Heart right ventricle (tissue), 16 donors: ENCODE data around the gene BASP1. TPM values are rescaled to one million over a fixed set of nuclear protein-coding genes. Genes with fewer than 3 reads are reported as not detected.
A peak's percentile ranks its signal among the peaks of the same experiment; 100 is the strongest.

Experiments used
- ATAC-seq, 8 donors: fragments of 200-7000 bp; cut with Tn5 transposase; one replicate each; pipeline ENCODE4 v1.9.1; 2020; ENCODE audit warnings: mild to moderate bottlenecking in 8 of 8, moderate library complexity in 8 of 8, moderate number of reproducible peaks in 1 of 8
- DNase-seq, 2 donors: peaks; one replicate each; pipeline ENCODE4 v3.0.0-alpha.2; 2020
- H3K27ac ChIP-seq, 10 donors: fragments of 200-600 bp; sonication (generic) in 2 of 10; one replicate each; pipeline versions ENCODE4 v1.5.0 to v1.8.0; 2020 to 2022; ENCODE audit warnings: mild to moderate bottlenecking in 3 of 10
- H3K27me3 ChIP-seq, 7 donors: fragments of 200-600 bp; one replicate each; pipeline ENCODE4 v1.8.0; 2021 to 2022; ENCODE audit warnings: mild to moderate bottlenecking in 2 of 7
- H3K36me3 ChIP-seq, 9 donors: fragments of 200-600 bp; sonication (generic) in 1 of 9; one replicate each; pipeline versions ENCODE4 v1.5.0 to v1.8.0; 2020 to 2022; ENCODE audit warnings: mild to moderate bottlenecking in 2 of 9
- H3K4me1 ChIP-seq, 9 donors: fragments of 200-600 bp; sonication (generic) in 1 of 9; one replicate each; pipeline versions ENCODE4 v1.5.0 to v1.8.0; 2020 to 2022; ENCODE audit warnings: mild to moderate bottlenecking in 4 of 9
- H3K4me3 ChIP-seq, 10 donors: fragments of 200-600 bp; sonication (generic) in 2 of 10; one replicate each; pipeline versions ENCODE4 v1.5.0 to v1.8.0; 2020 to 2022; ENCODE audit warnings: mild to moderate bottlenecking in 7 of 10, moderate library complexity in 2 of 10
- H3K9me3 ChIP-seq, 11 donors: fragments of 200-600 bp in 10 of 11; sonication (generic) in 2 of 11; one replicate each; pipeline versions ENCODE4 v1.5.0 to v1.8.0; 2013 to 2022; ENCODE audit warnings: mild to moderate bottlenecking in 2 of 11, control low read depth in 1 of 11, moderate library complexity in 1 of 11
- WGBS, 2 donors: extraction: QIAGEN DNeasy Blood & Tissue Kit; methylation state at CpG; one replicate each; pipeline ENCODE4 v1.1.7; 2013; ENCODE audit warnings: inconsistent platforms in 1 of 2; 5-methylcytosine and 5-hydroxymethylcytosine counted together
- intact Hi-C, 10 donors: fragments of 100-400 bp; cut with DNase I; formaldehyde crosslinking; loops; one replicate each; pipeline versions ENCODE4 v1.11.1 to v1.14.2; 2022
- polyA plus RNA-seq, 2 donors: library from polyadenylated mRNA; stranded (reverse); fragments of 200-250 nt; gene quantifications; one replicate each; pipeline ENCODE4 v1.2.3, GENCODE V29; 2013
- total RNA-seq, 10 donors: library from RNA; stranded (reverse); fragmentation: NEBNext Ultra II Directional in 3 of 10; extraction: Animal tissue kit (Norgen Biotek cat#: 25700) in 3 of 10; gene quantifications; one replicate each; pipeline versions ENCODE4 v1.2.1 to v1.2.4, GENCODE V29; 2021 to 2023
- TF ChIP-seq, protein P1 (sequence below), 9 donors: fragments of 200-600 bp; sonication (generic) in 2 of 9; IDR thresholded peaks; one replicate each; pipeline versions ENCODE4 v1.5.0 to v1.8.0; 2021 to 2022; ENCODE audit warnings: antibody characterized with exemption in 9 of 9, mild to moderate bottlenecking in 5 of 9, moderate library complexity in 1 of 9
- donor health status: Arrhythmogenic right ventricular cardiomyopathy.
- donor health status: ischemic (EF 13 %, LVEDD 7.1; RV severe dilation, severe dysfunction).
- donor health status: healthy with polysubstance abuse.
- donor health status: DM: no; HTN: yes; CAD: no.
- donor health status: DM: no; HTN: no; CAD: no.
- donor health status: ischemic (EF 25% LVEDD 6.9; RV normal size, moderate dysfunction).
- donor health status: ischemic (EF 25% LVEDD 5.7; RV mildly dilated, moderate dysfunction).
- donor health status: healthy.
- donor health status: DM: yes; HTN: yes; CAD: no.
- donor health status: Ischemic cardiomyopathy.
- donor health status: ischemic (EF 35%, LVEDD 5.7; RV mildly dilated, moderate dysfunction).
- donor health status: nonischemic (EF 11% LVEDD 7.7; RV severe dilation, severe dysfunction).
- donor health status: DM: yes; HTN: yes; CAD: no.
- donor health status: PGD.
- donor health status: ischemic (EF 29% LVEDD 5.4; RV normal size, mild dysfunction).
- donor health status: nonischemic (EF 23%, LVEDD 6.1; RV moderate dilation, normal function).

Gene BASP1
- total and polyA plus RNA-seq, 12 donors: 0.42 to 8.8 (median 1.6) TPM

DNA sequence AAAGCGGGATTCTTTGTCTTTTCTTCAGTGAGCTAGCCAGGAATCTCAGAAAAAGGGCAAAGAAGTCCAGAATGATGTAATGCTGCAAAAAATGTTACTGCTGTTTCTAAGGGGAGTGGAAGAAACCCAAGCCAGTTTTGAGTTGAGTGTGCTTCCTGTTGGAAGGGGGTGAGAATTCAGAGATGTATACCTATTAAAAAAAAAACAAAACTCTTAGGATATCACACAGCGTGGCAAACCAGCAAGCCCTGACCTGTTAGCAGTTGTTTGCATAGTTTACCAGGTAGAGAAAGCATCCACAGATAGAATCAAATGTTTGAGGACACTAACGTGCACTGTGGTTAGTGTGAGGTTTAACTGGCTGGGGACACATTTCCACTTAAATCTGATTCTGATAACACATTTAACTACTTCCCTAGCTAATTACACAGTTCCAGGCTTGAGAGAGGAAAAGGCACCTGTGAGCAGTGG is 11.4 kb downstream of the BASP1 start:
- Histone ChIP-seq H3K27me3 (peaks cover 0 to 51% (median 27%) of the 10 kb centered on the region in 7 donors), H3K36me3 (peaks cover 0 to 10% (median 0%) of the 10 kb centered on the region in 9 donors), H3K9me3 (no peaks in the 10 kb centered on the region), H3K4me1 (peaks cover 0 to 54% (median 0%) of the 10 kb centered on the region in 9 donors), H3K27ac (peak overlapping the region in 1 of 10 donors; percentile 46), H3K4me3 (no peak overlapping the region)
- intact Hi-C loops: no loop called here
- ATAC-seq (peak in 1 of 8 donors; percentile 63), DNase-seq (no peak)
- TF ChIP-seq, protein P1, sequence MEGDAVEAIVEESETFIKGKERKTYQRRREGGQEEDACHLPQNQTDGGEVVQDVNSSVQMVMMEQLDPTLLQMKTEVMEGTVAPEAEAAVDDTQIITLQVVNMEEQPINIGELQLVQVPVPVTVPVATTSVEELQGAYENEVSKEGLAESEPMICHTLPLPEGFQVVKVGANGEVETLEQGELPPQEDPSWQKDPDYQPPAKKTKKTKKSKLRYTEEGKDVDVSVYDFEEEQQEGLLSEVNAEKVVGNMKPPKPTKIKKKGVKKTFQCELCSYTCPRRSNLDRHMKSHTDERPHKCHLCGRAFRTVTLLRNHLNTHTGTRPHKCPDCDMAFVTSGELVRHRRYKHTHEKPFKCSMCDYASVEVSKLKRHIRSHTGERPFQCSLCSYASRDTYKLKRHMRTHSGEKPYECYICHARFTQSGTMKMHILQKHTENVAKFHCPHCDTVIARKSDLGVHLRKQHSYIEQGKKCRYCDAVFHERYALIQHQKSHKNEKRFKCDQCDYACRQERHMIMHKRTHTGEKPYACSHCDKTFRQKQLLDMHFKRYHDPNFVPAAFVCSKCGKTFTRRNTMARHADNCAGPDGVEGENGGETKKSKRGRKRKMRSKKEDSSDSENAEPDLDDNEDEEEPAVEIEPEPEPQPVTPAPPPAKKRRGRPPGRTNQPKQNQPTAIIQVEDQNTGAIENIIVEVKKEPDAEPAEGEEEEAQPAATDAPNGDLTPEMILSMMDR (IDR thresholded peaks at IDR 0.05): no peak
- WGBS, 2 donors: 24 to 43% methylated on average over 3 of the region's 3 CpGs

DNA sequence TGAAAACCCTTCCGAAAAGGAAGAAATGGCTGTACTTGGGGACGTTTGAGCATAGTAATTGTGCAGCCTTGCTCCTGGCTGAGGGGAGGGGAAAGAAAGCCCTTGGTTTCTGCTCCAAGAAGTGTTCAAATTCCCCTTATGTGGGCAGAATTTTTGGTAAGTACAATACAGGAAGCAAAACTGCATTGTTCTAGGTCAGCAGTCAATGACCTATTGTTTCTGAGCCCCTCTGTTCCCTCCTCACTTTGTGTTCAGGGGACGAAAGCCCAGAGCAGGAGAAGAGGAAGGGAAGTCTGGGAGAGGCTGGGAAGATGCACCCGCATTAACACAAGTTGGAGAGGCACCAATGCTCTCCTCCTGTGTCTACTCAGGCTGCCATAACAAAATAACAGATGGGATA is 11.9 kb downstream of the BASP1 start:
- DNase-seq (no peak), ATAC-seq (peak in 1 of 8 donors; percentile 52)
- peaks cover 0 to 46% (median 26%) of the 10 kb centered on the region in 7 donors for H3K27me3 ChIP-seq
- intact Hi-C loops: no loop called here
- WGBS, 2 donors: 54 to 62% methylated on average over 4 of the region's 4 CpGs
- H3K9me3 ChIP-seq: no peaks in the 10 kb centered on the region
- H3K27ac ChIP-seq: peak overlapping the region in 1 of 10 donors; percentile 46
- TF ChIP-seq, protein P1 (IDR thresholded peaks at IDR 0.05): no peak
- H3K36me3 ChIP-seq: peaks cover 0 to 10% (median 0%) of the 10 kb centered on the region in 9 donors
- H3K4me3 ChIP-seq: no peak overlapping the region
- peaks cover 0 to 59% (median 0%) of the 10 kb centered on the region in 9 donors for H3K4me1 ChIP-seq

DNA sequence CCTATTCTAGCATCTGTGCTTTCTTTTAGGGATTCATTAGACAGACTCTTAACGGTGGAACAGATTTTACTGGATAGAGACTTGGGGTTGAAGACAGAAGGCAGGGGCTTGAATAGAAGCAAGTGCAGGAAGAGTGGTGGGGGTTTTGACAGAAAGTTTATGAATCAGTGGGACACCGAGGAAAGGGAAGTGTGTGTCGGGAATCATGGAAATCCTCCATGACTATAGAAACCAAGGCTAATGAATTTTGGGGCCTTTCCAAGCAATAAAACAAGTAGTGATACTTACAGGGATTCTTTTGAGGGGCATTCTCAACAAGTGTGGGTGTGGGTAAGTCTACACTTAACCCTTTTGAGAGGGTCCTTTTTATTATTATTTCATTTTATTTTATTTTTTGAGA is 12.8 kb downstream of the BASP1 start:
- TF ChIP-seq, protein P1 (IDR thresholded peaks at IDR 0.05): no peak
- no peak for DNase-seq
- Histone ChIP-seq H3K27me3 (peaks cover 0 to 38% (median 19%) of the 10 kb centered on the region in 7 donors), H3K4me1 (peaks cover 0 to 58% (median 0%) of the 10 kb centered on the region in 9 donors), H3K9me3 (no peaks in the 10 kb centered on the region), H3K27ac (no peak overlapping the region), H3K4me3 (no peak overlapping the region), H3K36me3 (peaks cover 0 to 10% (median 0%) of the 10 kb centered on the region in 9 donors)
- WGBS, 2 donors: 89 to 93% methylated on average over 3 of the region's 3 CpGs
- no peak for ATAC-seq
- intact Hi-C loops: no loop called here

DNA sequence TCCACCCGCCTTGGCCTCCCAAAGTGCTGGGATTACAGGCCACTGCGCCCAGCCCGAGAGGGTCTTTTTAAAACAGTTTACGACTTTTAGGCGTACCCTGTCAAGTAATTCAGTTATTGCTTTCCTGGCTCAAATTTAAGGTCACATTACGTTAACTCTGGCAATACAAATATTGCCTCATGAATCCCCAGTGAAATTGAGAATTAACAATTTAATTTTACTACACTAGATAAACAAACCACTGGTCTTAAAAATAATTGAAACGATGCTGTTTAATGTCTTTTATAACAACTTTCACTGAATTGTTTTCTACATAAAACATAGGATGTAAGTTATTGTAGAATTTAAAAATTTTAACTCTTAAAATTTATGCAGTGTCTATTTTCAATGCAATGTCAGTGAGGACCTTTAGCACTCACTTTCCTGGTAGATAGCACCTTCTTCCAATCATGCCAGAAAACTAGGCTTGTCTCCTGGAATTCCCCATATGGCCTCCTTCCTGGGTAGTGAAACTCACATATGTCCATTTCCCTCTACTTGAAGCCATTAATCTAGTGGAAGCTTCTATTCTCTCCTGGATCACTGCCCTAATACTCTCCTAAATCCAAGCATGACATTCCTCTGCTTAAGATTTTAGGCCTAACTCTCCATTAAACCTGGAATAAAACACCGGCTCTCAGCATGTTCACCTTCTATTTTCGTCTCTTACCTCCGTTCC is 13.5 kb downstream of the BASP1 start:
- ATAC-seq: no peak
- no peak overlapping the region for H3K27ac ChIP-seq
- TF ChIP-seq, protein P1 (IDR thresholded peaks at IDR 0.05): no peak
- no peak overlapping the region for H3K4me3 ChIP-seq
- no peaks in the 10 kb centered on the region for H3K9me3 ChIP-seq
- intact Hi-C loops: no loop called here
- no peak for DNase-seq
- peaks cover 0 to 32% (median 16%) of the 10 kb centered on the region in 7 donors for H3K27me3 ChIP-seq
- WGBS, 2 donors: 86 to 91% methylated on average over 10 of the region's 10 CpGs
- peaks cover 0 to 59% (median 0%) of the 10 kb centered on the region in 9 donors for H3K4me1 ChIP-seq
- H3K36me3 ChIP-seq: peaks cover 0 to 10% (median 0%) of the 10 kb centered on the region in 9 donors
